A549 (cell line): ENCODE measurements around the gene PSORS1C1. TPM values are rescaled to one million over a fixed set of nuclear protein-coding genes. Genes with fewer than 3 reads are reported as not detected.

Experiments
- ATAC-seq, 2 experiments: fragments of 200-7000 bp in 1 of 2; fragments of >200 bp in 1 of 2; cut with Nextera tagmentation in 1 of 2; cut with Tn5 transposase in 1 of 2; 3 replicates each; pipeline versions ENCODE4 v1.8.0 to v1.9.1; 2018 to 2020; ENCODE audit warnings: mild to moderate bottlenecking in 1 of 2, moderate library complexity in 1 of 2
- CTCF ChIA-PET: fragments of 300-600 bp; sonication (Branson Sonifier 250); formaldehyde crosslinking; extraction: SDS; loops from one replicate; lab custom pipeline; 2021; ENCODE audit warnings: antibody characterized with exemption, inconsistent platforms; lab: Yijun Ruan, JAX
- POLR2A ChIA-PET: fragments of 350-600 bp; formaldehyde crosslinking; extraction: SDS; loops from one replicate; lab custom pipeline; 2021; ENCODE audit warnings: antibody characterized with exemption, inconsistent platforms; lab: Yijun Ruan, JAX
- DNase-seq, 2 experiments: peaks; one replicate each; pipeline versions ENCODE4 v3.0.0 to v3.0.0-alpha.2; 2011 to 2016; ENCODE audit warnings: low read depth in 1 of 2, low spot score in 1 of 2
- FAIRE-seq: peaks from 2 replicates; lab custom pipeline; 2011; peaks lifted over from hg19 to GRCh38; lab: Jason Lieb, UNC
- H3K27ac ChIP-seq, 2 experiments: fragments of >200 bp; sonication (Bioruptor Twin); formaldehyde crosslinking; 3 replicates each; pipeline ENCODE4 v1.5.1; 2016 to 2017
- H3K4me1 ChIP-seq: fragments of >200 bp; sonication (Bioruptor Twin); formaldehyde crosslinking; 3 replicates; pipeline ENCODE4 v1.6.1; 2016
- H3K4me2 ChIP-seq: fragments of >200 bp; sonication (Bioruptor Twin); formaldehyde crosslinking; 3 replicates; pipeline ENCODE4 v1.6.1; 2016
- H3K4me3 ChIP-seq: fragments of >200 bp; sonication (Bioruptor Twin); formaldehyde crosslinking; 3 replicates; pipeline ENCODE4 v1.5.1; 2016
- H3K9me3 ChIP-seq: fragments of >200 bp; sonication (Bioruptor Twin); formaldehyde crosslinking; 3 replicates; pipeline ENCODE4 v1.6.1; 2016
- ATOH8 ChIP-seq: fragments of 250-450 bp; sonication (Bioruptor Pico); IDR thresholded peaks from 2 replicates; pipeline ENCODE4 v1.5.0; 2020; ENCODE audit warnings: low read depth, mild to moderate bottlenecking, moderate library complexity
- BCL3 ChIP-seq: fragments of >200 bp; sonication (Bioruptor Twin); formaldehyde crosslinking; IDR thresholded peaks from 3 replicates; pipeline ENCODE4 v1.6.1; 2016
- CBX8 ChIP-seq: fragments of 200-600 bp; sonication (generic); IDR thresholded peaks from 2 replicates; pipeline ENCODE4 v1.6.1; 2016
- CHD4 ChIP-seq: fragments of 200-600 bp; sonication (generic); IDR thresholded peaks from 2 replicates; pipeline ENCODE4 v1.6.1; 2016; ENCODE audit warnings: antibody characterized with exemption, mild to moderate bottlenecking, borderline replicate concordance
- CTCF ChIP-seq: fragments of >200 bp; sonication (Bioruptor Twin); formaldehyde crosslinking; IDR thresholded peaks from 3 replicates; pipeline ENCODE4 v1.5.1; 2016
- E2F6 ChIP-seq: IDR thresholded peaks from 2 replicates; pipeline ENCODE4 v1.6.1; 2012; ENCODE audit warnings: low read depth, borderline replicate concordance
- EHMT2 ChIP-seq: fragments of 200-600 bp; sonication (generic); IDR thresholded peaks from 2 replicates; pipeline ENCODE4 v1.6.1; 2016; ENCODE audit warnings: antibody characterized with exemption, low read depth, mild to moderate bottlenecking, moderate library complexity
- ESRRA ChIP-seq: fragments of 150-350 bp; IDR thresholded peaks from 2 replicates; pipeline ENCODE4 v1.6.1; 2014; ENCODE audit warnings: mild to moderate bottlenecking, low read length, borderline replicate concordance
- GATA3 ChIP-seq: IDR thresholded peaks from 2 replicates; pipeline ENCODE4 v1.6.1; 2012; ENCODE audit warnings: borderline replicate concordance
- HES2 ChIP-seq: fragments of >200 bp; sonication (Bioruptor Twin); formaldehyde crosslinking; IDR thresholded peaks from 2 replicates; pipeline ENCODE4 v1.6.1; 2016
- HOXA7 ChIP-seq: fragments of 250-450 bp; sonication (Bioruptor Pico); IDR thresholded peaks from 2 replicates; pipeline ENCODE4 v1.5.0; 2020; ENCODE audit warnings: mild to moderate bottlenecking, moderate library complexity
- KDM1A ChIP-seq: fragments of 200-600 bp; sonication (generic); IDR thresholded peaks from 2 replicates; pipeline ENCODE4 v1.6.1; 2016; ENCODE audit warnings: low read depth, mild to moderate bottlenecking
- KDM5A ChIP-seq: fragments of 200-600 bp; sonication (generic); IDR thresholded peaks from 2 replicates; pipeline ENCODE4 v1.6.1; 2016; ENCODE audit warnings: antibody characterized with exemption, mild to moderate bottlenecking
- MAZ ChIP-seq: fragments of 150-350 bp; IDR thresholded peaks from 2 replicates; pipeline ENCODE4 v1.6.1; 2014; ENCODE audit warnings: antibody characterized with exemption, low read depth, low read length, borderline replicate concordance
- MYC ChIP-seq: IDR thresholded peaks from 2 replicates; pipeline ENCODE4 v1.6.1; 2012; ENCODE audit warnings: mild to moderate bottlenecking, inconsistent platforms, low read length, improper control_type of control experiment, borderline replicate concordance
- PHF8 ChIP-seq: fragments of 200-600 bp; sonication (generic); IDR thresholded peaks from 2 replicates; pipeline ENCODE4 v1.6.1; 2016; ENCODE audit warnings: low read depth, mild to moderate bottlenecking, antibody characterized with exemption, moderate library complexity, borderline replicate concordance
- POLR2A ChIP-seq: IDR thresholded peaks from 2 replicates; pipeline ENCODE4 v1.6.1; 2012; ENCODE audit warnings: mild to moderate bottlenecking, low read length
- RAD21 ChIP-seq, 2 experiments: fragments of >200 bp in 1 of 2; sonication (Bioruptor Twin) in 1 of 2; formaldehyde crosslinking in 1 of 2; IDR thresholded peaks in 1 of 2; conservative IDR thresholded peaks in 1 of 2; 2 replicates in 1 of 2; 3 replicates in 1 of 2; pipeline ENCODE4 v1.6.1; 2012 to 2018; ENCODE audit warnings: inconsistent platforms in 1 of 2
- RARB ChIP-seq: fragments of 250-450 bp; sonication (Bioruptor Pico); IDR thresholded peaks from 2 replicates; pipeline ENCODE4 v1.8.0; 2021; ENCODE audit warnings: mild to moderate bottlenecking, moderate library complexity
- REST ChIP-seq: fragments of 200-600 bp; sonication (generic); IDR thresholded peaks from 2 replicates; pipeline ENCODE4 v1.6.1; 2016; ENCODE audit warnings: antibody characterized with exemption, mild to moderate bottlenecking, moderate library complexity
- RFX5 ChIP-seq: fragments of 450-650 bp; IDR thresholded peaks from 2 replicates; pipeline ENCODE4 v1.7.1; 2014; ENCODE audit warnings: antibody characterized with exemption, mild to moderate bottlenecking, moderate library complexity
- SREBF2 ChIP-seq: fragments of 450-650 bp; IDR thresholded peaks from 2 replicates; pipeline ENCODE4 v1.6.1; 2014; ENCODE audit warnings: mild to moderate bottlenecking, moderate library complexity
- USF2 ChIP-seq: fragments of 450-650 bp; IDR thresholded peaks from 2 replicates; pipeline ENCODE4 v1.6.1; 2014; ENCODE audit warnings: antibody characterized with exemption
- ZC3H11A ChIP-seq: fragments of 450-650 bp; IDR thresholded peaks from 2 replicates; pipeline ENCODE4 v1.6.1; 2014; ENCODE audit warnings: antibody characterized with exemption, mild to moderate bottlenecking
- ZFP36 ChIP-seq: fragments of 450-650 bp; IDR thresholded peaks from 2 replicates; pipeline ENCODE4 v1.6.1; 2014; ENCODE audit warnings: borderline replicate concordance; ENCODE audit not compliant: partially characterized antibody
- ZNF302 ChIP-seq: fragments of 250-450 bp; sonication (Bioruptor Pico); IDR thresholded peaks from 2 replicates; pipeline ENCODE4 v1.9.0; 2021; ENCODE audit warnings: inconsistent platforms, mild to moderate bottlenecking, moderate library complexity
- WGBS: methylation state at CpG from one replicate; pipeline ENCODE4 v1.1.6; 2017; ENCODE audit errors: missing lambda C conversion rate; 5-methylcytosine and 5-hydroxymethylcytosine counted together
- polyA plus RNA-seq, 4 experiments: library from polyadenylated mRNA; depleted of rRNA in 3 of 4; stranded (reverse); fragments of >200 nt; fragmentation: RNase III in 1 of 4; extraction: RNeasy Plus Mini Kit Qiagen cat#74134 plus additional on column Dnase treatment in 1 of 4; gene quantifications; 2 replicates in 3 of 4; 3 replicates in 1 of 4; pipeline ENCODE4 v1.2.3, GENCODE V29; 2011 to 2017

The PSORS1C1 gene
- polyA plus RNA-seq, 2 of the 4 experiments (the other 2 are of a cell fraction) = 2.3 to 4.3 TPM

GRCh38 chr6:31132806-31133205 lies 18.2 kb downstream of the PSORS1C1 start:
- FAIRE-seq = no peak
- 76% methylated on average over 6 of the region's 6 CpGs for WGBS
- peaks cover 2% of the 10 kb centered on the region; the same call in 1 of the 3 replicates for H3K4me1 ChIP-seq
- H3K9me3 ChIP-seq = no peaks in the 10 kb centered on the region
- H3K4me3 ChIP-seq = no peak overlapping the region
- TF ChIP-seq BCL3 (no peak), ESRRA (no peak), KDM5A (no peak), HOXA7 (no peak), EHMT2 (no peak), ZFP36 (no peak), CTCF (no peak), ATOH8 (CRISPR knock-in tag) (no peak), SREBF2 (no peak), USF2 (no peak), POLR2A (no peak), ZC3H11A (no peak), RARB (CRISPR knock-in tag) (no peak), HES2 (no peak), MYC (no peak), PHF8 (no peak), RAD21 (conservative IDR thresholded peaks at IDR 0.05 in 1 of 2, IDR thresholded peaks at IDR 0.05 in 1 of 2) (no peak)
- TF ChIP-seq, all 56 proteins: peak for 0
- H3K4me2 ChIP-seq = no peak overlapping the region
- CTCF ChIA-PET = interaction anchor here (0.6 to 2.3 kb wide), 5 partner anchors 46 to 217 kb away, joined by 3 to 12 read pairs (median 3); no protein-coding TSS in a partner anchor
- POLR2A ChIA-PET = no interaction called here
- H3K27ac ChIP-seq = no peak overlapping the region
- ATAC-seq = no peak
- no peak for DNase-seq

- no peak overlapping the region for H3K4me3 ChIP-seq
- TF ChIP-seq GATA3 = no peak
- TF ChIP-seq REST = no peak
- TF ChIP-seq RARB (CRISPR knock-in tag) = no peak
- TF ChIP-seq SREBF2 = no peak
- no peak for TF ChIP-seq ESRRA
- no peak for TF ChIP-seq KDM1A
- TF ChIP-seq MYC = no peak
- no peak for TF ChIP-seq RFX5
- TF ChIP-seq BCL3 = no peak
- no peak for TF ChIP-seq CBX8
- TF ChIP-seq ZNF302 (CRISPR knock-in tag) = no peak
- TF ChIP-seq PHF8 = no peak
- no peak for TF ChIP-seq RAD21 (conservative IDR thresholded peaks at IDR 0.05 in 1 of 2, IDR thresholded peaks at IDR 0.05 in 1 of 2)
- TF ChIP-seq MAZ = no peak
- no peak for TF ChIP-seq CHD4
- TF ChIP-seq E2F6 = no peak
- TF ChIP-seq, all 56 proteins: peak for 0
- no peak for ATAC-seq
- POLR2A ChIA-PET = no interaction called here
- FAIRE-seq = no peak
- no peak overlapping the region for H3K4me2 ChIP-seq
- H3K27ac ChIP-seq = no peak overlapping the region
- H3K9me3 ChIP-seq = no peaks in the 10 kb centered on the region
- no peak for DNase-seq
- CTCF ChIA-PET = interaction anchor here (0.7 to 3.7 kb wide), 5 partner anchors 9 to 898 kb away, joined by 3 to 30 read pairs (median 9); no protein-coding TSS in a partner anchor
- WGBS = 84% methylated on average over 10 of the region's 10 CpGs
- H3K4me1 ChIP-seq = peaks cover 10% of the 10 kb centered on the region; the same call in 2 of the 3 replicates
Measured at GRCh38 chr6:31135710-31136109, 21.1 kb downstream of the PSORS1C1 start.
